Esophagus squamous epithelium (tissue), 4 donors: ENCODE measurements around the gene HERC3.

Experiments used
- POLR2A ChIP-seq, 4 donors: fragments of 450-650 bp; IDR thresholded peaks; one replicate each; pipeline ENCODE4 v1.6.1; 2017; ENCODE audit warnings: antibody characterized with exemption in 4 of 4, mild to moderate bottlenecking in 4 of 4, moderate library complexity in 3 of 4
- TF ChIP-seq, protein P1 (sequence below), 6 experiments: fragments of 450-650 bp in 4 of 6; fragments of 200-600 bp in 2 of 6; sonication (generic) in 2 of 6; IDR thresholded peaks; one replicate each; pipeline ENCODE4 v1.5.1; 2016 to 2019; ENCODE audit warnings: antibody characterized with exemption in 6 of 6, mild to moderate bottlenecking in 4 of 6, moderate library complexity in 4 of 6

DNA sequence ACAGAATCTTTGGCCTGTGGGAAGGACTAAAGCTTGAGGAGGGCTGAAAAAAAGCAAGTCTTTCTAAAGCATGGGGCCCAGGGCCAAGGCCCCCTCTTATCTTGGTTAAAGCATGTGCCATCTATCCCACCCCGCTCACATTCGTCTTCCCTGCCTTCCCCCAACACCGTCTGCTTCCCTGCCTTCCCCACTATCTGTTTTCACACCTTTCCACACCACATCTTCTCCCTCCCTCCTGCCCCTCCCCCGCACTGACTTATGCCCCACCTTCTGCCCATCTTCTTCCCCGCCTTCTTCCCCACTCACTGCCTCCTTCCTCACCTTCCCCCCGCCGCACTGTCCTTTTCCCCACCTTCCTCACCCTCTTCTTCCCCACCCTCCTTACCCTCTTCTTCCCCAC lies 106.2 kb downstream of the HERC3 start:
- TF ChIP-seq, protein P1, sequence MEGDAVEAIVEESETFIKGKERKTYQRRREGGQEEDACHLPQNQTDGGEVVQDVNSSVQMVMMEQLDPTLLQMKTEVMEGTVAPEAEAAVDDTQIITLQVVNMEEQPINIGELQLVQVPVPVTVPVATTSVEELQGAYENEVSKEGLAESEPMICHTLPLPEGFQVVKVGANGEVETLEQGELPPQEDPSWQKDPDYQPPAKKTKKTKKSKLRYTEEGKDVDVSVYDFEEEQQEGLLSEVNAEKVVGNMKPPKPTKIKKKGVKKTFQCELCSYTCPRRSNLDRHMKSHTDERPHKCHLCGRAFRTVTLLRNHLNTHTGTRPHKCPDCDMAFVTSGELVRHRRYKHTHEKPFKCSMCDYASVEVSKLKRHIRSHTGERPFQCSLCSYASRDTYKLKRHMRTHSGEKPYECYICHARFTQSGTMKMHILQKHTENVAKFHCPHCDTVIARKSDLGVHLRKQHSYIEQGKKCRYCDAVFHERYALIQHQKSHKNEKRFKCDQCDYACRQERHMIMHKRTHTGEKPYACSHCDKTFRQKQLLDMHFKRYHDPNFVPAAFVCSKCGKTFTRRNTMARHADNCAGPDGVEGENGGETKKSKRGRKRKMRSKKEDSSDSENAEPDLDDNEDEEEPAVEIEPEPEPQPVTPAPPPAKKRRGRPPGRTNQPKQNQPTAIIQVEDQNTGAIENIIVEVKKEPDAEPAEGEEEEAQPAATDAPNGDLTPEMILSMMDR (IDR thresholded peaks at IDR 0.05), result no peak
- no peak for TF ChIP-seq POLR2A (IDR thresholded peaks at IDR 0.05)
